HG03097 (cell line): ENCODE measurements around the gene CSH1.
"Not testable (repeated sequence)": the region's sequence is repeated elsewhere in the genome, so short reads cannot be mapped to it uniquely, and the experiment has no call there.

Experiments used
- ATAC-seq: cut with Tn5 transposase; IDR thresholded peaks from one replicate; pipeline ENCODE4 v1.9.1; 2021; ENCODE audit not compliant: unreplicated experiment, low FRiP score

The CSH1 gene

DNA sequence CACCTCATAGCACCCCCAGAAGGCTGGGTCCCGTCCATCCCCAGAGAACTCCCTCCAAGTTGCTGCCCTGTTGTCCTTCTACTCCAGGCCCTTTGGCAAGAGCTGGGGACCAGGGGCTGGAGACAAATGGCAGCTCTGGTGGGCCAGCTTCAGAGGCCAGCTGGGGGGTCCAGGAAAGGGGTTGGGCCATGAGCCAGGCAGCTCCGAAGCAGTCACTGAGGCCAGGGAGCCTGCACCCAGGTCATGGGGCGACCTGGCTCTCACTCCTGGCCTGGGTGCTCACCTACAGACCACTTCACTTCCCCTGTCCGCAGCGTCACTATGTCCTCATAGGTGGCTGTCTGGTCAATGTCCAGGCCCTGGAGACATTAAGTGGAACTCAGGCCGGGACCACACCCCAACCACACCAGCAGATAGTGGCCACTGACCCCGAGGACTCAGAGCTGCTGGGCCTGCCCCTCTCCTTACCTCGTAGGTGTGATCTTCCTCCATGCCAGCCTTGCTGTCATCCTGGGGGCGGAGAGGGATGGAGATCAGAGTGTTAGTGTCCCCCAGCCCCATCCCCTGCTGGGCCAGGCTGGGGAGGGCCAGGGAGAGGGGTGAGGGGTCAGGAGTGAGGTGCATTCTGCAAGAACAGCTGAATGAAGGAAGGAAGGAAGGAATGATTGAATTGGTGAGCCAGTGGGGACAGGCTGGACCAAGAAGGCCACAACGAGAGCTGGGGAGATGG, 32.8 kb upstream of the CSH1 start:
- ATAC-seq: no peak

DNA sequence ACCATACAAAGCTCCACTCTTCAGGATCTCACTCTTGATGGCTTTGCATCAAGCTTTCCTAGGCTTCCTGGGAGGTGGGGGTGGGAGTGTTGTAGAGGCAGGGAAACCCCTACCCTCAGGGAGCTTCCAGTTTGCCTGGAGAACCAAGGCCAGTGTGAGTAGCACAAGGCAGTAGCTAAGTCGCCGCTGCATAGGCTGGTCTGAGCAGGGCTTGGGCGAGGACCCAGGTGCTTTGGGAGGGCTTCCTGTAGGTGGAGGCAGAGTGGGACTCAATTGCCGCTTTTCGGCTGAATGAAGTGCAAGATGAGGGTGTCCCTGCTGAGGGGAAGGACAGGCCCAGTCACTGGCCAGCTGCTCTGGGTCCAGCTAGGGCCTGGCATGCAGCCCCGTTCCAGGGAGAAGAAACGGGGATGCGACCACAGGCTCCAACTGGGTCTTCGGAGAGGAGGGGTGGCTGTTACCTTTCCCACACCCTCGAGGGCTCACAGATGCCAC, 31.8 kb upstream of the CSH1 start:
- ATAC-seq: no peak

DNA sequence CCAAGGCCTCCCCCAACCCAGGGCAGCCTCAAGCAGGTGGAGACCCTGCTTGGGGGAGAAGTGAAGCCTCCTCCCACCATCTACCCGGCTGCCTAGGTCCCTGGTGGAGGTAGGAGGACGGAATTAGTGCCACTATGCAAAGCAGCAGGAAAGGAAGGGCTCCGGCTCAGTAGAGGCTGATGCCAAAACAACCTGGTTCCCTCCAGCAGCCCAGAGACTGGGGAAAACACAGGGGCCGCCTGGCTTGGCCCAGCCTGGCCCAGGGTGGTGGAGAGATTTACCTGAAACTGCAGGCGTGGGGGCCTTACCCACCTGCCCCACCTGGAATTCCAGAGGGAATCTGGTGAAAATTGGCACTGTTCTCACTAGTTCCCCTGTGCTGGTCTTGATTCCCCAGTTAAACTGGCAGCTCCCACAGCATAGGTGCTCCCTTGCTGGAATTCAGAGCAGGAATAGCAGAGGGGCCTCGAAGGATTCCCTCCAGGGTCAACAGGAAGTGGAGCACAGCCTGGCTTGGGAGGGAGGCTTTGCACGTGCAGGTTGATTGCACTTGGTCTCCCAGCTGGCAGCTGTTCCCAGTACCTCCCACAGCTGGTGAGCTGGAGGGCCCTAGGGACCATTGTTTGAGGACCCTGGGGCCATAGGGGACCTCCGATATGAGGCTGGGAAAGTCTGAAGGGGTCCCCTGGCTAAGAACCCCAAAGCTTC, 31.2 kb upstream of the CSH1 start:
- no peak for ATAC-seq

DNA sequence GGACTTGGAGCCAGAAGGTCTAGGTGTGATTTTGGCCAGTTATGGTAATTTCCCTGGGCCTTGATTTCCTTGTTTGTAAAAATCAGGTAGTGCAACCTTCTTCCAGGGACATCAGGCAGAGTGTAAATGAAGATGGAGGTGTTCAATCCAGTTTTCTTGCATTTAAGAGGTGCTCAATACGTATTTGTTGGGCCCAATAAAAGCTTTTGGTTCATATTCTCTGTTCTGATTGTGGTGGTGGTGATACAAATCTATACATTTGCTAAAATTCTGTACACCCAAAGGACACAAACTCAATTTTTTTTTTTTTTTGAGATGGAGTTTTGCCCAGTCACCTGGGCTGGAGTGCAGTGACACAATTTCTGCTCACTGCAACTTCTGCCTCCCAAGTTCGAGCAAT, 29.8 kb upstream of the CSH1 start:
- ATAC-seq: no peak

DNA sequence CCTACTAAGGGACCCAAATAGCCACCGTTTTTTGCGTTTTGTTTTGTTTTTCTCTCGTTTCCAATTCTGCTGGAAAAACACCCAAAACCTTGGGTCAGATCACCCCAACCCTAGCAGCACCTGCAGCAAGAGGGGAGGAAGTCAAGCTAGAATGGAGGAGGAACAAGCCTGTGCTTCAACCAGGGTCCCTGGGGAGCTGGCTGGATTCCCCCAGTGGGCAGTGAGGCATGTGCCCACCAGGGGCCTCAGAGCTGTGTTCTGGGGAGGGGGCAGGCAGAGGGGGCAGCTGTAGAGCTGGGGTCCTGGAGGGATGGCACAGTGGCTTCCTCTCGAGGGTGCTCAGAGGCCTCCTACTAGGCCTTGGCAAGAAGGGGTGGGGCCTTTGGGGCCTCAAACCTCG, 29.2 kb upstream of the CSH1 start:
- ATAC-seq: no peak

DNA sequence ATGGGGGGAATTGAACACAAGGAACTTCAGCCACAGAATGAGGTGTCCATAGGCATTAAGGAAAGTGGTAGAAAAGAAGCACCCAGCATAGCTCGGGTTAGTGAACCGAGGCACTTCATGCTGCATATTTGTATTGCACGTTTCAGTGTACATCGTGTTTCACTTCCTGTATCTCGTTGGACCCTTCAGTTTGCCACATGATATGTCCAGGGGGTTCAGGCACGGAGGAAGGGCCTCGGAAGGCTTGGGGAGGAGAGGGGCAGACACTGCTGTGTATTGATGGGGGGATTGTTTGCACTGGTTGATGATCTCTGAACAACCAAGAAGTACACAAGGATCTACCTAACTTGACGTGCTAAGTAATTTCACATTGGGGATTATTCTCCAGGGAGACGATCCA, 26.0 kb upstream of the CSH1 start:
- ATAC-seq: not testable (repeated sequence)

DNA sequence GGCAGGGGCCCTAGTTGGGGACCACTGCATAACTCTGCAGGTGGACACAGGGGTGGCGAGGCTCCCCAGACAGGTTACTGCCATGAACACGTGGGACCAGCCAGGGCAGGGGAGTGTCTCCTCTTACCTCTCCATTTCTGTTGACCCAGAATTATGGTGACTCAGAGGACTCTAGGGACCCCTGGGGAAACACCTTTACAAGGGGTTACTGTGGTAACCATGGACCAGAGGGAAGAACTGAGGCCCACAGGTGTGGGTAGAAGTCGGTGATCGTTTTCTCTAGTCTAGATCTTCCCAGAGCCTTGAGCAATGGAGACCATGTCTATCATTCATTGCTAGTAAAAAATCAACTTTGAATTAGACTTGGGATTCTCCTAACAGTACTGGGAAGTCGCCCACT, 24.4 kb upstream of the CSH1 start:
- ATAC-seq: not testable (repeated sequence)

DNA sequence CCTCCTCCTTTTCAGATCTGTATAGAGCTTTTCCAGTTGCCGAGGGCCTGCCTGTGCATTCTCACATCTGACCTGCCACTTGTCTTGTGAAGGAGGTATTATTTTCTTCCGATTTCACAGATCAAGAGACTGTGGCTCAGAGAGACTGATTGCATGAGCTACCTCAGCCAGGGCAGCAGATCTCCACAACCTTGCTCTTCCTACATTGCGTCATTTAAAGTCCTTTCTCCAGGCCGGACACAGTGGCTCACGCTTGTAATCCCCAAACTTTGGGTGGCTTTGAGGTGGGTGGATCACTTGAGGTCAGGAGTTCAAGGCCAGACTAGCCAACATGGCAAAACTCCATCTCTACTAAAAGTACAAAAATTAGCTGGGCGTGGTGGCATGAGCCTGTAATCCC, 23.7 kb upstream of the CSH1 start:
- not testable (repeated sequence) for ATAC-seq

DNA sequence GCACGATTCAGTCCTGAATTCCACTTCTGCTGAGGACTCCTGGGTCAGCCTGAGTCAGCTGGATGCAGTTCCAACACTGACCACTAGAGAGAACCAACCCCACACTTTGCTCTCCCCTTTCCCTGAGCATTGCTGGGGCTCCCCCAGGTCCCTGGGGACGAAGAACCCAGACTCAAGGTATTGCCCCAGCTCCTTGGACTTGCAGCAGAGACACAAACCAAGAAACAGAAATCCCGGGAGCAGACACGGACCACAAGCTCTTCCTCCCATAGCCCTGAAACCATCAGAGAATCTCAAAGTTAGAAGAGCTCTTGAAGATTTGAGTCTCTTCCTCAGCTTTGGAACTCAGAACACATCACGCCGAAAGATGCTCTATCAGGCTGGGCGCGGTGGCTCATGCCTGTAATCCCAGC, 22.9 kb upstream of the CSH1 start:
- ATAC-seq: no peak

DNA sequence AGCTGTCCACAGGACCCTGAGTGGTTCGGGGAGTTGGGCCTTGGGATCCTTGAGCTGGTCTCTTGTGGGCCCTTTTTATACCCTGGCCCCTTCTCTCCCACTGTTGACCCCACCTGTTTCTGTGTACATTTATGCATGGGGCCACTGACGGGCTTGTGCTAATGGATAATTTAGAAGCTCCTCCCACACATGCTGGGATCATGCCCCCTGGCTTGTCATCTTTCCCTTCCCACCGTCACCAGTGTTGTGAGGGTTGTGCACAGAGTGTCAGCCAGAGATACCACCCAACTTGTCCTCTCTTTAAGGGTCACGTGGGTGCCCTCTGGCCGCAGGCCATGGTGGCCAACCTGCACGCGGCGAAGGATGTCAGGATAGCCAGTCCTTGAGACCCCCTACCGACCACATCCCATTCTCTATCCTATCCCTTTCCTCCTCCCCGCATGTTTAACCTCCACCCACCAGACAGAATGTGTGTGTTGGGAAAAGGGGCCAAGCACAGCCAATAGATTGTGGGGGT, 22.5 kb upstream of the CSH1 start, which contains the start of gene GH1:
Gene GH1 (minus strand): TSS at position 51 of the 517 bp plus-strand sequence. CDS start 63 bp downstream, outside the sequence.
- not testable (repeated sequence) for ATAC-seq

DNA sequence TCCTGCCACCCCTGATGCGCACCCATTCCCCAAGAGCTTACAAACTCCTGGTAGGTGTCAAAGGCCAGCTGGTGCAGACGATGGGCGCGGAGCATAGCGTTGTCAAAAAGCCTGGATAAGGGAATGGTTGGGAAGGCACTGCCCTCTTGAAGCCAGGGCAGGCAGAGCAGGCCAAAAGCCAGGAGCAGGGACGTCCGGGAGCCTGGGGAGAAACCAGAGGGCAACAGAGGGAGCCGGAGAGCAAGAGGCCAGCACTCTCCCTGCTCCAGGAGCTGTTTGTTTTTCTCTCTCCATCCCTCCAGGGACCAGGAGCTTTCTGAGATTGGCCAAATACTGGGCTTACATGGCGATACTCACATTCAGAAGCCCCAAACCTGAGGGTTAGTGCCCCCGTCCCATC, 21.9 kb upstream of the CSH1 start:
- no peak for ATAC-seq

DNA sequence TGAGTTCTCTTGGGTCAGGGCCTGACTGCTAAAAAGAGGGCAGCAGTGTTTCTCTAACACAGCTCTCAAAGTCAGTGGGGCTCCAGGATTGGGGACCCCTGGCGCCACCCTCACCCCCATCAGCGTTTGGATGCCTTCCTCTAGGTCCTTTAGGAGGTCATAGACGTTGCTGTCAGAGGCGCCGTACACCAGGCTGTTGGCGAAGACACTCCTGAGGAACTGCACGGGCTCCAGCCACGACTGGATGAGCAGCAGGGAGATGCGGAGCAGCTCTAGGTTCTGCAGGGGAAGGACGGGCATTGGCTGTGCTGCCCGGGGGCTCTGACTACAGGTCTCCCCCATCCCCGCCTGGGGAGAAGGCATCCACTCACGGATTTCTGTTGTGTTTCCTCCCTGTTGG, 21.3 kb upstream of the CSH1 start:
- no peak for ATAC-seq

DNA sequence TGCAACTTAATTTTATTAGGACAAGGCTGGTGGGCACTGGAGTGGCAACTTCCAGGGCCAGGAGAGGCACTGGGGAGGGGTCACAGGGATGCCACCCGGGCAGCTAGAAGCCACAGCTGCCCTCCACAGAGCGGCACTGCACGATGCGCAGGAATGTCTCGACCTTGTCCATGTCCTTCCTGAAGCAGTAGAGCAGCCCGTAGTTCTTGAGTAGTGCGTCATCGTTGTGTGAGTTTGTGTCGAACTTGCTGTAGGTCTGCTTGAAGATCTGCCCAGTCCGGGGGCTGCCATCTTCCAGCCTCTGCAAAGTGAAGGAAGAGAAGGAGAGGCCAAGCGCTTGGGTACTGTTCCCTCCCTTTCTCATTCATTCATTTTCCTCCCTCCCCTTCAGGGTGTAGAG, 20.8 kb upstream of the CSH1 start:
- not testable (repeated sequence) for ATAC-seq

DNA sequence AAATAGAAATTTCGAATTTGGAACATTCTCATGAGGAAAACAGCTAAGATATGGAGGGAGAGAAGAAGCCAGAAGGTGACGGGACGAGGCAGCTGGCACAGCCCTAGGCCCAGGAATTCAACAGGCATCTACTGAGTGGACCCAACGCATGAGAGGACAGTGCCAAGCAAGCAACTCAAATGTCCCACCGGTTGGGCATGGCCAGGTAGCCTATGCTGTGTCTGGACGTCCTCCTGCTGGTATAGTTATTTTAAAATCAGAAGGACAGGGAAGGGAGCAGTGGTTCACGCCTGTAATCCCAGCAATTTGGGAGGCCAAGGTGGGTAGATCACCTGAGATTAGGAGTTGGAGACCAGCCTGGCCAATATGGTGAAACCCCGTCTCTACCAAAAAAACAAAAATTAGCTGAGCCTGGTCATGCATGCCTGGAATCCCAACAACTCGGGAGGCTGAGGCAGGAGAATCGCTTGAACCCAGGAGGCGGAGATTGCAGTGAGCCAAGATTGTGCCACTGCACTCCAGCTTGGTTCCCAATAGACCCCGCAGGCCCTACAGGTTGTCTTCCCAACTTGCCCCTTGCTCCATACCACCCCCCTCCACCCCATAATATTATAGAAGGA, 20.3 kb upstream of the CSH1 start:
- ATAC-seq: no peak

DNA sequence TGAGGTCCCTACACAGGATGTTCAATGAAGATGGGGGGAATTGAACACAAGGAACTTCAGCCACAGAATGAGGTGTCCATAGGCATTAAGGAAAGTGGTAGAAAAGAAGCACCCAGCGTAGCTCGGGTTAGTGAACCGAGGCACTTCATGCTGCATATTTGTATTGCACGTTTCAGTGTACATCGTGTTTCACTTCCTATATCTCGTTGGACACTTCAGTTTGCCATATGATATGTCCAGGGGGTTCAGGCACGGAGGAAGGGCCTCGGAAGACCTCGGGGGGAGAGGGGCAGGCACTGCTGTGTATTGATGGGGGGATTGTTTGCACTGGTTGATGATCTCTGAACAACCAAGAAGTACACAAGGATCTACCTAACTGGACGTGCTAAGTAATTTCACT, 19.4 kb upstream of the CSH1 start:
- ATAC-seq: not testable (repeated sequence)

DNA sequence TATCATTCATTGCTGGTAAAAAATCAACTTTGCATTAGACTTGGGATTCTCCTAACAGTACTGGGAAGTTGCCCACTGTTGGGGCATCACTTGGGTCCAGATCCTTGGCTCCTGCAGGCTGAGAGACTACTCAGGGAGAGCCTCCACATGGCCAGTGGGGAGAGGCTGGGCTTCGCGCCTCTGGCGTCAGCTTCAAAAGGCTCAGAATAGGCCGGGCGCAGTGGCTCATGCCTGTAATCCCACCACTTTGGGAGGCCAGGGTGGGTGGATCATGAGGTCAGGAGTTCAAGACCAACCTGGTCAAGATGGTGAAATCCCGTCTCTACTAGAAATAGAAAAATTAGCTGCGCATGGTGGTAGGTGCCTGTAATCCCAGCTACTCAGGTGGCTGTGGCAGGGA, 18.1 kb upstream of the CSH1 start:
- ATAC-seq: no peak

DNA sequence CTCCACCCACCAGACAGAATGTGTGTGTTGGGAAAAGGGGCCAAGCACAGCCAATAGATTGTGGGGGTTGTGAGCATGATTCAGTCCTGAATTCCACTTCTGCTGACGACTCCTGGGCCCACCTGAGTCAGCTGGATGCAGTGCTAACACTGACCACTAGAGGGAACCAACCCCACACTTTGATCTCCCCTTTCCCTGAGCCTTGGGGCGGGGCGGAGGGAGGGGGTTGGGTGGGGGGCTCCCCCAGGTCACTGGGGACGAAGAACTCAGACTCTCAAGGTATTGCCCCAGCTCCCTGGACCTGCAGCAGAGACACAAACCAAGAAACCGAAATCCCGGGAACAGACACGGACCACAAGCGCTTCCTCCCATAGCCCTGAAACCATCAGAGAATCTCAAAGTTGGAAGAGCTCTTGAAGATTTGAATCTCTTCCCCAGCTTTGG, 15.3 kb upstream of the CSH1 start:
- ATAC-seq: no peak

DNA sequence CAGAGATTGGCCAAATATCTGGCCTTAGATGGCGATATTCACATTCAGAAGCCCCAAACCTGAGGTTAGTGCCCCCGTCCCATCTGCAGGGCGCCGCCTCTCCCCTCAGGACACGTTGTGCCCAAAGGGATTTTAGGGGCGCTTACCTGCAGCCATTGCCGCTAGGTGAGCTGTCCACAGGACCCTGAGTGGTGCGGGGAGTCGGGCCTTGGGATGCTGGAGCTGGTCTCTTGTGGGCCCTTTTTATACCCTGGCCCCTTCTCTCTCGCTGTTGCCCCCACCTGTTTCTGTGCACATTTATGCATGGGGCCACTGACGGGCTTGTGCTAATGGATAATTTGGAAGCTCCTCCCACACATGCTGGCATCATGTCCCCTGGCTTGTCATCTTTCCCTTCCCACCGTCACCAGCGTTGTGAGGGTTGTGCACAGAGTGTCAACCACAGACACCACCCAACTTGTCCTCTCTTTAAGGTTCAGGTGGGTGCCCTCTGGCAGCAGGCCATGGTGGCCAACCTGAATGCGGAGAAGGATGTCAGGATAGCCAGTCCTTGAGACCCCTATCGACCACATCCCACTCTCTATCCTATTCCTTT, 14.8 kb upstream of the CSH1 start, which contains the start of gene CSHL1:
Gene CSHL1 (minus strand): TSS at position 218 of the 595 bp plus-strand sequence. CDS start 62 bp downstream, at position 156.
- no peak for ATAC-seq

DNA sequence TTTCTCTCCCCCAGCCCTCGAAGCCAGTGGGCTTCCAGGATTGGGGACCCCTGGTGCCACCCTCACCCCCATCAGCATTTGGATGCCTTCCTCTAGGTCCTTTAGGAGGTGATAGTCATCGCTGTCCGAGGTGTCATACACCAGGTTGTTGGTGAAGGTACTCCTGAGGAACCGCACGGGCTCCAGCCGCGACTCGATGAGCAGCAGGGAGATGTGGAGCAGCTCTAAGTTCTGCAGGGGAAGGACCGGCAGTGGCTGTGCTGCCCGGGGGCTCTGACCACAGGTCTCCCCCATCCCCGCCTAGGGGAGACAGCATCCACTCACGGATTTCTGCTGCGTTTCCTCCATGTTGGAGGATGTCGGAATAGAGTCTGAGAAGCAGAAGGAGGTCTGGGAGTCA, 13.7 kb upstream of the CSH1 start:
- ATAC-seq: no peak

DNA sequence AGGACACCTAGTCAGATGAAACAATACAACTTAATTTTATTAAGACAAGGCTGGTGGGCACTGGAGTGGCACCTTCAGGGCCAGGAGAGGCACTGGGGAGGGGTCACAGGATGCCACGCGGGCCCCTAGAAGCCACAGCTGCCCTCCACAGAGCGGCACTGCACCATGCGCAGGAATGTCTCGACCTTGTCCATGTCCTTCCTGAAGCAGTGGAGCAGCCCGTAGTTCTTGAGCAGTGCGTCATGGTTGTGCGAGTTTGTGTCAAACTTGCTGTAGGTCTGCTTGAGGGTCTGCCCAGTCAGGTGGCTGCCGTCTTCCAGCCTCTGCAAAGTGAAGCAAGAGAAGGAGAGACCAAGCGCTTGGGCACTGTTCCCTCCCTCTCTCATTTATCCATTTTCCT, 13.2 kb upstream of the CSH1 start:
- ATAC-seq: not testable (repeated sequence)
